Measurements from ENCODE around the gene KIR2DL1. TPM values are rescaled to one million over a fixed set of nuclear protein-coding genes. Genes with fewer than 3 reads are reported as not detected.

KIR2DL1 gene
- total and polyA plus RNA-seq, 2 donors (not counting 1 experiment from before 2014, with no cell fraction given), result not detected

DNA sequence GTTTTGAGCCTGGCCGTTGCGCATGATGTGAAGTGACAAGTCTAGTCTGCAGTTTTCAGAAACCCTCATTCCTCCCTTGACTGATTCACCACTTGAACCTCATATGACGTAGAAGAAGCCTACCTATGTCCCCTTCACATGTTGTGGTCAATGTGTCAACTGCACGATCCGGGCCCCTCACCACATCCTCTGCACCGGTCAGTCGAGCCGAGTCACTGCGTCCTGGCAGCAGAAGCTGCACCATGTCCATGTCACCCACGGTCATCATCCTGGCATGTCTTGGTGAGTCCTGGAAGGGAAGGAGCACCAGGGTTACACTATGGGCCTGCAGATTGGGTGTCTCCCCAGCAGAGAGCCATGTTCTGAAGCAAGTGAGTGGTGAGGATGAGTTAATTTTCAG is 33.8 kb downstream of the KIR2DL1 start, which contains the start of gene KIR2DL4:
KIR2DL4 (plus strand) TSS at position 201 of the 400 bp plus-strand sequence; CDS start at position 243, 42 bp downstream.
- Histone ChIP-seq H3K4me1 (ENCODE audit: control insufficient read depth, extremely low read depth, insufficient read depth, low read length) (no peaks in the 10 kb centered on the region), H3K4me2 (ENCODE audit: extremely low read depth, insufficient read depth, low read length) (no peak within 1 kb of the TSS), H2AFZ (ENCODE audit: low read length) (no peak within 1 kb of the TSS), H3K9ac (ENCODE audit: insufficient read depth, low read length) (no peak within 1 kb of the TSS), H3K27me3 (ENCODE audit: control insufficient read depth, insufficient read depth, low read length) (no peaks in the 10 kb centered on the region), H3K36me3 (ENCODE audit: control insufficient read depth, insufficient read depth, low read length) (no peaks in the 10 kb centered on the region), H3K4me3 (replicated peaks in 1 of 4; ENCODE audit: control extremely low read depth in 1 of 4, insufficient read depth in 1 of 4, low read depth in 3 of 4, low read length in 4 of 4) (no peak within 1 kb of the TSS), H3K27ac (ENCODE audit: insufficient read depth, low read length) (no peak within 1 kb of the TSS), H3K79me2 (ENCODE audit: control insufficient read depth, insufficient read depth, low read length) (no peaks in the 10 kb centered on the region), H4K20me1 (ENCODE audit: control insufficient read depth, extremely low read depth, insufficient read depth, low read length) (no peaks in the 10 kb centered on the region), H3K9me3 (ENCODE audit: control insufficient read depth, insufficient read depth, low read depth, low read length) (no peaks in the 10 kb centered on the region)
- no peak for TF ChIP-seq EZH2 (IDR thresholded peaks at IDR 0.05; ENCODE audit: low read length, missing control alignments)
- TF ChIP-seq CTCF (conservative IDR thresholded peaks at IDR 0.05 in 1 of 2, IDR thresholded peaks at IDR 0.05 in 1 of 2; ENCODE audit: low read depth in 1 of 2, low read length in 2 of 2), result no peak
- no peak for DNase-seq (ENCODE audit: low read depth in 2 of 2)

- no peak overlapping the region for H3K27ac ChIP-seq (ENCODE audit: insufficient read depth, low read length)
- no peaks in the 10 kb centered on the region for H3K27me3 ChIP-seq (ENCODE audit: control insufficient read depth, insufficient read depth, low read length)
- no peak overlapping the region for H2AFZ ChIP-seq (ENCODE audit: low read length)
- DNase-seq (ENCODE audit: low read depth in 2 of 2), result no peak
- no peak for TF ChIP-seq EZH2 (IDR thresholded peaks at IDR 0.05; ENCODE audit: low read length, missing control alignments)
- TF ChIP-seq CTCF (conservative IDR thresholded peaks at IDR 0.05 in 1 of 2, IDR thresholded peaks at IDR 0.05 in 1 of 2; ENCODE audit: low read depth in 1 of 2, low read length in 2 of 2), result no peak
- H3K4me1 ChIP-seq (ENCODE audit: control insufficient read depth, extremely low read depth, insufficient read depth, low read length), result no peaks in the 10 kb centered on the region
- H3K9me3 ChIP-seq (ENCODE audit: control insufficient read depth, insufficient read depth, low read depth, low read length), result no peaks in the 10 kb centered on the region
- no peak overlapping the region for H3K4me3 ChIP-seq (replicated peaks in 1 of 4; ENCODE audit: control extremely low read depth in 1 of 4, insufficient read depth in 1 of 4, low read depth in 3 of 4, low read length in 4 of 4)
- H3K4me2 ChIP-seq (ENCODE audit: extremely low read depth, insufficient read depth, low read length), result no peak overlapping the region
- H3K9ac ChIP-seq (ENCODE audit: insufficient read depth, low read length), result no peak overlapping the region
- H3K36me3 ChIP-seq (ENCODE audit: control insufficient read depth, insufficient read depth, low read length), result no peaks in the 10 kb centered on the region
- no peaks in the 10 kb centered on the region for H4K20me1 ChIP-seq (ENCODE audit: control insufficient read depth, extremely low read depth, insufficient read depth, low read length)
- no peaks in the 10 kb centered on the region for H3K79me2 ChIP-seq (ENCODE audit: control insufficient read depth, insufficient read depth, low read length)
Observed at GRCh38 chr19:54804101-54804500, 34.5 kb downstream of the KIR2DL1 start.

DNA sequence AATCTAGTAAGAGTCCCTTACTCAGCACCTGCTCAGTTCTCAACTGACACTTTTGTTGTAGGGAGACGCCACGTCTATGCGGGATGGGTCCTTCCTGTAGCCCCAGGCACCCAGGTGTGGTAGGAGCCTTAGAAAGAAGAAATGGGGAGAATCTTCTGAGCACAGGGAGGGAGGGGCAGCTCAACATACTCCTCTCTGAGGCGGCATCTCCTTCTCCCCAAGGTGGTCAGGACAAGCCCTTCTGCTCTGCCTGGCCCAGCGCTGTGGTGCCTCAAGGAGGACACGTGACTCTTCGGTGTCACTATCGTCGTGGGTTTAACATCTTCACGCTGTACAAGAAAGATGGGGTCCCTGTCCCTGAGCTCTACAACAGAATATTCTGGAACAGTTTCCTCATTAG is 35.0 kb downstream of the KIR2DL1 start:
- Histone ChIP-seq H2AFZ (ENCODE audit: low read length) (no peak overlapping the region), H4K20me1 (ENCODE audit: control insufficient read depth, extremely low read depth, insufficient read depth, low read length) (no peaks in the 10 kb centered on the region), H3K4me3 (replicated peaks in 1 of 4; ENCODE audit: control extremely low read depth in 1 of 4, insufficient read depth in 1 of 4, low read depth in 3 of 4, low read length in 4 of 4) (no peak overlapping the region), H3K27me3 (ENCODE audit: control insufficient read depth, insufficient read depth, low read length) (no peaks in the 10 kb centered on the region), H3K9me3 (ENCODE audit: control insufficient read depth, insufficient read depth, low read depth, low read length) (no peaks in the 10 kb centered on the region), H3K4me2 (ENCODE audit: extremely low read depth, insufficient read depth, low read length) (no peak overlapping the region), H3K9ac (ENCODE audit: insufficient read depth, low read length) (no peak overlapping the region), H3K36me3 (ENCODE audit: control insufficient read depth, insufficient read depth, low read length) (no peaks in the 10 kb centered on the region), H3K4me1 (ENCODE audit: control insufficient read depth, extremely low read depth, insufficient read depth, low read length) (no peaks in the 10 kb centered on the region), H3K27ac (ENCODE audit: insufficient read depth, low read length) (no peak overlapping the region), H3K79me2 (ENCODE audit: control insufficient read depth, insufficient read depth, low read length) (no peaks in the 10 kb centered on the region)
- no peak for DNase-seq (ENCODE audit: low read depth in 2 of 2)
- TF ChIP-seq EZH2 (IDR thresholded peaks at IDR 0.05; ENCODE audit: low read length, missing control alignments) (no peak), CTCF (conservative IDR thresholded peaks at IDR 0.05 in 1 of 2, IDR thresholded peaks at IDR 0.05 in 1 of 2; ENCODE audit: low read depth in 1 of 2, low read length in 2 of 2) (no peak)

Data from fibroblast of lung (primary cell).